WTC11 (cell line): ENCODE measurements around the gene HOXB1. TPM values are rescaled to one million over a fixed set of nuclear protein-coding genes. Genes with fewer than 3 reads are reported as not detected.

Source experiments
- ATAC-seq: fragments of 200-7000 bp; cut with Tn5 transposase; 2 replicates; pipeline ENCODE4 v1.10.0; 2021; ENCODE audit warnings: mild to moderate bottlenecking, moderate library complexity
- CTCF ChIA-PET: fragments of 300-600 bp; sonication (Branson Sonifier 250); formaldehyde crosslinking; loops from one replicate; lab custom pipeline; 2021; ENCODE audit warnings: antibody characterized with exemption; lab: Charles Lee
- POLR2A ChIA-PET: fragments of 350-600 bp; sonication (Branson Sonifier 250); formaldehyde crosslinking; loops from one replicate; lab custom pipeline; 2021; ENCODE audit warnings: antibody characterized with exemption; lab: Charles Lee
- DNase-seq: peaks from one replicate; pipeline ENCODE4 v3.0.0; 2021; ENCODE audit warnings: low spot score
- H3K27ac Mint-ChIP-seq: 2 replicates; pipeline ENCODE4 v1.8.0; 2021; ENCODE audit warnings: mixed read lengths
- H3K27me3 Mint-ChIP-seq: 2 replicates; pipeline ENCODE4 v1.8.0; 2021; ENCODE audit warnings: low read depth, mild to moderate bottlenecking, moderate library complexity, mixed read lengths
- H3K36me3 Mint-ChIP-seq: 2 replicates; pipeline ENCODE4 v1.8.0; 2021; ENCODE audit warnings: mixed read lengths
- H3K4me1 Mint-ChIP-seq: 2 replicates; pipeline ENCODE4 v1.8.0; 2022; ENCODE audit warnings: mixed read lengths
- H3K4me3 Mint-ChIP-seq: 2 replicates; pipeline ENCODE4 v1.8.0; 2021; ENCODE audit warnings: mild to moderate bottlenecking, moderate library complexity, mixed read lengths
- H3K9me3 Mint-ChIP-seq: 2 replicates; pipeline ENCODE4 v1.8.0; 2021; ENCODE audit warnings: mixed read lengths
- E2F1 ChIP-seq: sonication (generic); formaldehyde crosslinking; IDR thresholded peaks from 2 replicates; pipeline ENCODE4 v1.8.0; 2022; ENCODE audit warnings: mild to moderate bottlenecking, missing genetic modification reagents
- E2F4 ChIP-seq: sonication (generic); formaldehyde crosslinking; IDR thresholded peaks from 2 replicates; pipeline ENCODE4 v1.8.1; 2022; ENCODE audit warnings: low read depth, mild to moderate bottlenecking, moderate library complexity, missing genetic modification reagents, borderline replicate concordance
- ETV6 ChIP-seq: sonication (generic); formaldehyde crosslinking; IDR thresholded peaks from 2 replicates; pipeline ENCODE4 v1.8.1; 2022; ENCODE audit warnings: mild to moderate bottlenecking, missing genetic modification reagents
- FOXJ3 ChIP-seq: sonication (generic); formaldehyde crosslinking; IDR thresholded peaks from 2 replicates; pipeline ENCODE4 v1.9.0; 2021; ENCODE audit warnings: missing genetic modification reagents, mild to moderate bottlenecking, borderline replicate concordance
- GABPB1 ChIP-seq: sonication (generic); formaldehyde crosslinking; IDR thresholded peaks from 2 replicates; pipeline ENCODE4 v1.8.1; 2023; ENCODE audit warnings: mild to moderate bottlenecking, missing genetic modification reagents
- GRHL2 ChIP-seq: fragments of 250-450 bp; sonication (Bioruptor Pico); IDR thresholded peaks from 2 replicates; pipeline ENCODE4 v1.8.0; 2022; ENCODE audit warnings: mild to moderate bottlenecking, moderate library complexity; ENCODE audit not compliant: insufficient replicate concordance, severe bottlenecking
- MXD4 ChIP-seq: fragments of 250-450 bp; sonication (Bioruptor Pico); IDR thresholded peaks from 2 replicates; pipeline ENCODE4 v1.8.0; 2021; ENCODE audit warnings: mild to moderate bottlenecking, moderate library complexity, borderline replicate concordance
- NFE2L1 ChIP-seq: sonication (generic); formaldehyde crosslinking; IDR thresholded peaks from 2 replicates; pipeline ENCODE4 v1.8.1; 2023; ENCODE audit warnings: missing genetic modification reagents
- NR1H2 ChIP-seq: sonication (generic); formaldehyde crosslinking; IDR thresholded peaks from 2 replicates; pipeline ENCODE4 v1.9.0; 2021; ENCODE audit warnings: mild to moderate bottlenecking, moderate library complexity, missing genetic modification reagents
- SMAD4 ChIP-seq: sonication (generic); formaldehyde crosslinking; IDR thresholded peaks from 2 replicates; pipeline ENCODE4 v1.8.0; 2022; ENCODE audit warnings: mild to moderate bottlenecking, missing genetic modification reagents
- TEAD1 ChIP-seq: sonication (generic); formaldehyde crosslinking; IDR thresholded peaks from 2 replicates; pipeline ENCODE4 v1.8.0; 2022; ENCODE audit warnings: mild to moderate bottlenecking, missing genetic modification reagents
- TEAD4 ChIP-seq: sonication (generic); formaldehyde crosslinking; IDR thresholded peaks from 2 replicates; pipeline ENCODE4 v1.8.0; 2022; ENCODE audit warnings: mild to moderate bottlenecking, missing genetic modification reagents
- TP53 ChIP-seq: sonication (generic); formaldehyde crosslinking; IDR thresholded peaks from 2 replicates; pipeline ENCODE4 v1.8.1; 2023; ENCODE audit warnings: mild to moderate bottlenecking, missing genetic modification reagents
- ZBTB43 ChIP-seq: sonication (generic); formaldehyde crosslinking; IDR thresholded peaks from 2 replicates; pipeline ENCODE4 v1.8.1; 2023; ENCODE audit warnings: mild to moderate bottlenecking, missing genetic modification reagents
- ZNF138 ChIP-seq: sonication (generic); formaldehyde crosslinking; conservative IDR thresholded peaks from 2 replicates; pipeline ENCODE4 v1.8.1; 2022; ENCODE audit warnings: mild to moderate bottlenecking, moderate library complexity, missing genetic modification reagents
- ZNF416 ChIP-seq: fragments of 250-450 bp; sonication (Bioruptor Pico); IDR thresholded peaks from 2 replicates; pipeline ENCODE4 v1.9.0; 2021; ENCODE audit warnings: mild to moderate bottlenecking, inconsistent platforms
- total RNA-seq: library from RNA; stranded (reverse); gene quantifications from 3 replicates; pipeline ENCODE4 v1.2.3, GENCODE V29; 2021
- TF ChIP-seq, protein P1 (sequence below): sonication (generic); formaldehyde crosslinking; IDR thresholded peaks from 2 replicates; pipeline ENCODE4 v1.8.1; 2022; ENCODE audit warnings: missing genetic modification reagents, borderline replicate concordance
- TF ChIP-seq, protein P2 (sequence below): sonication (generic); formaldehyde crosslinking; IDR thresholded peaks from 2 replicates; pipeline ENCODE4 v1.8.0; 2023; ENCODE audit warnings: mild to moderate bottlenecking, missing genetic modification reagents

The HOXB1 gene
- total RNA-seq, 1 experiment from 2014 or later, result 0.63 TPM

- H3K4me3 Mint-ChIP-seq, result no peak overlapping the region
- TF ChIP-seq NFE2L1 (CRISPR knock-in tag) (no peak), TEAD4 (no peak), SMAD4 (CRISPR knock-in tag) (no peak), ETV6 (CRISPR knock-in tag) (no peak), E2F4 (CRISPR knock-in tag) (no peak), ZBTB43 (CRISPR knock-in tag) (no peak), TEAD1 (no peak), E2F1 (CRISPR knock-in tag) (no peak), TP53 (no peak), MXD4 (CRISPR knock-in tag) (no peak), GABPB1 (CRISPR knock-in tag) (no peak), NR1H2 (CRISPR knock-in tag) (no peak), ZNF138 (no peak), GRHL2 (CRISPR knock-in tag) (no peak), ZNF416 (CRISPR knock-in tag) (no peak), FOXJ3 (CRISPR knock-in tag) (no peak)
- TF ChIP-seq, protein P1, sequence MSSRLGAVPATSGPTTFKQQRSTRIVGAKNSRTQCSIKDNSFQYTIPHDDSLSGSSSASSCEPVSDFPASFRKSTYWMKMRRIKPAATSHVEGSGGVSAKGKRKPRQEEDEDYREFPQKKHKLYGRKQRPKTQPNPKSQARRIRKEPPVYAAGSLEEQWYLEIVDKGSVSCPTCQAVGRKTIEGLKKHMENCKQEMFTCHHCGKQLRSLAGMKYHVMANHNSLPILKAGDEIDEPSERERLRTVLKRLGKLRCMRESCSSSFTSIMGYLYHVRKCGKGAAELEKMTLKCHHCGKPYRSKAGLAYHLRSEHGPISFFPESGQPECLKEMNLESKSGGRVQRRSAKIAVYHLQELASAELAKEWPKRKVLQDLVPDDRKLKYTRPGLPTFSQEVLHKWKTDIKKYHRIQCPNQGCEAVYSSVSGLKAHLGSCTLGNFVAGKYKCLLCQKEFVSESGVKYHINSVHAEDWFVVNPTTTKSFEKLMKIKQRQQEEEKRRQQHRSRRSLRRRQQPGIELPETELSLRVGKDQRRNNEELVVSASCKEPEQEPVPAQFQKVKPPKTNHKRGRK, result no peak
- TF ChIP-seq, protein P2, sequence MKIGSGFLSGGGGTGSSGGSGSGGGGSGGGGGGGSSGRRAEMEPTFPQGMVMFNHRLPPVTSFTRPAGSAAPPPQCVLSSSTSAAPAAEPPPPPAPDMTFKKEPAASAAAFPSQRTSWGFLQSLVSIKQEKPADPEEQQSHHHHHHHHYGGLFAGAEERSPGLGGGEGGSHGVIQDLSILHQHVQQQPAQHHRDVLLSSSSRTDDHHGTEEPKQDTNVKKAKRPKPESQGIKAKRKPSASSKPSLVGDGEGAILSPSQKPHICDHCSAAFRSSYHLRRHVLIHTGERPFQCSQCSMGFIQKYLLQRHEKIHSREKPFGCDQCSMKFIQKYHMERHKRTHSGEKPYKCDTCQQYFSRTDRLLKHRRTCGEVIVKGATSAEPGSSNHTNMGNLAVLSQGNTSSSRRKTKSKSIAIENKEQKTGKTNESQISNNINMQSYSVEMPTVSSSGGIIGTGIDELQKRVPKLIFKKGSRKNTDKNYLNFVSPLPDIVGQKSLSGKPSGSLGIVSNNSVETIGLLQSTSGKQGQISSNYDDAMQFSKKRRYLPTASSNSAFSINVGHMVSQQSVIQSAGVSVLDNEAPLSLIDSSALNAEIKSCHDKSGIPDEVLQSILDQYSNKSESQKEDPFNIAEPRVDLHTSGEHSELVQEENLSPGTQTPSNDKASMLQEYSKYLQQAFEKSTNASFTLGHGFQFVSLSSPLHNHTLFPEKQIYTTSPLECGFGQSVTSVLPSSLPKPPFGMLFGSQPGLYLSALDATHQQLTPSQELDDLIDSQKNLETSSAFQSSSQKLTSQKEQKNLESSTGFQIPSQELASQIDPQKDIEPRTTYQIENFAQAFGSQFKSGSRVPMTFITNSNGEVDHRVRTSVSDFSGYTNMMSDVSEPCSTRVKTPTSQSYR, result no peak
- TF ChIP-seq, all 79 proteins: peak for 0
- ChIA-PET POLR2A (no interaction called here), CTCF (interaction anchor here (0.6 to 0.9 kb wide), 4 partner anchors 32 to 80 kb away, joined by 3 to 4 read pairs (median 3); no protein-coding TSS in a partner anchor)
- Mint-ChIP-seq H3K9me3 (no peaks in the 10 kb centered on the region), H3K36me3 (no peaks in the 10 kb centered on the region), H3K27me3 (peaks cover 100% of the 10 kb centered on the region; the same call in 1 of the 2 replicates), H3K27ac (no peak overlapping the region), H3K4me1 (peaks cover 38% of the 10 kb centered on the region)
- DNase-seq (no peak), ATAC-seq (no peak)
These were observed 25.4 kb upstream of the HOXB1 start for GRCh38 chr17:48556229-48556575.
